Left kidney (tissue), 8 donors: ENCODE results near the gene ZNF775. TPM values are rescaled to one million over a fixed set of nuclear protein-coding genes. Genes with fewer than 3 reads are reported as not detected.
A peak's percentile ranks its signal among the peaks of the same experiment; 100 is the strongest.

ENCODE experiments used
- DNase-seq: peaks from one replicate; pipeline ENCODE4 v3.0.0-alpha.2; 2013
- long read RNA-seq, 8 donors: transcript quantifications; one replicate each; lab custom pipeline, GENCODE V29; 2026
- polyA plus RNA-seq: library from polyadenylated mRNA; unstranded; fragments of 120-200 nt; gene quantifications from one replicate; pipeline ENCODE4 v1.2.1, GENCODE V29; 2013; ENCODE audit not compliant: insufficient read length

ZNF775 gene
- 5.3 TPM for polyA plus RNA-seq
- long read RNA-seq, donor 1, transcript ZNF775-201 (3 exons, 2,257 nt) = major isoform, 10 of 10 reads
- long read RNA-seq, donor 1, partial matches to known transcripts = 0 of 10 reads
- long read RNA-seq, donor 1, other reads (novel, unspliced or antisense) = 0 of 10 reads
- long read RNA-seq, donor 2, partial matches to known transcripts = 0 of 2 reads
- long read RNA-seq, donor 2, other reads (novel, unspliced or antisense) = 0 of 2 reads
- long read RNA-seq, donor 3, transcript ZNF775-201 (3 exons, 2,257 nt) = major isoform, 5 of 5 reads
- long read RNA-seq, donor 3, partial matches to known transcripts = 0 of 5 reads
- long read RNA-seq, donor 3, other reads (novel, unspliced or antisense) = 0 of 5 reads
- long read RNA-seq, donor 4 = 0 reads
- long read RNA-seq, donor 5, transcript ZNF775-201 (3 exons, 2,257 nt) = major isoform, 9 of 9 reads
- long read RNA-seq, donor 5, partial matches to known transcripts = 0 of 9 reads
- long read RNA-seq, donor 5, other reads (novel, unspliced or antisense) = 0 of 9 reads
- long read RNA-seq, donor 6, partial matches to known transcripts = 0 of 2 reads
- long read RNA-seq, donor 6, other reads (novel, unspliced or antisense) = 0 of 2 reads
- long read RNA-seq, donor 7, transcript ZNF775-201 (3 exons, 2,257 nt) = major isoform, 11 of 11 reads
- long read RNA-seq, donor 7, partial matches to known transcripts = 0 of 11 reads
- long read RNA-seq, donor 7, other reads (novel, unspliced or antisense) = 0 of 11 reads
- long read RNA-seq, donor 8, partial matches to known transcripts = 0 of 1 reads
- long read RNA-seq, donor 8, other reads (novel, unspliced or antisense) = 0 of 1 reads

DNA sequence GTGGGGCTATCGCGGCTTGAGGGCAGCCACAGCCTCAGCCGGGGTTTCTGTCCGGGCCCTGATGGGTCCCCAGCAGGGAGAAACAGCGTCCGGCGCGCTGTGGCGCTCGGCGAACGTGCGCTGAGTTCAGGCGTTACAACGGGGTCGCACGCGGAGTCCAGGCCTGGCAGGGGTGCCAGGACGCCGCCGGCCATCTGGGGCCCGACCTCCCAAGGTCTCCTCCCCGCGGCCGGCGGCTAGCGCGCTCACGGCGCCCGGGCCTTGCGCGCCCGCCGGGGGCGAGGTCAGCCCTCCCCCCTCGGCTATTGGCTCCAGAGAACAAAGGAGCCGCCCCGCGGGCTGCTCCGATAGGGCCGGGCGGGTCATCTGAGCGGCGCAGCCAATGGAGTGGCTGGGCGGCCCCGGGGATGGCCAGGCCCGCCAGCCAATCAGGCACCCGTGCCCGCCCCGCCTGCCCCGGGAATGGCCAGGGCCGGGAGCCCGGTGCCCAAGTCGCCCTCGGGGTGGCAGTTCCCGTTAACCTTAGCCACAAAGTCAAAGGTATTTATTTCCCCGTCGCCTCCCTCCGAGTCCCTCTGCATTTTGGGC is at the start of gene ZNF775:
TSS of gene ZNF775 (plus strand) at position 478 of the 588 bp plus-strand sequence. CDS start 9,141 bp downstream, outside the sequence.
- DNase-seq = peak; percentile 93

- DNase-seq = no peak
Observed at GRCh38 chr7:150329331-150330120, 49.6 kb upstream of the ZNF775 start.

GRCh38 chr7:150330211-150330885 is 48.8 kb upstream of the ZNF775 start:
- DNase-seq = no peak

DNA sequence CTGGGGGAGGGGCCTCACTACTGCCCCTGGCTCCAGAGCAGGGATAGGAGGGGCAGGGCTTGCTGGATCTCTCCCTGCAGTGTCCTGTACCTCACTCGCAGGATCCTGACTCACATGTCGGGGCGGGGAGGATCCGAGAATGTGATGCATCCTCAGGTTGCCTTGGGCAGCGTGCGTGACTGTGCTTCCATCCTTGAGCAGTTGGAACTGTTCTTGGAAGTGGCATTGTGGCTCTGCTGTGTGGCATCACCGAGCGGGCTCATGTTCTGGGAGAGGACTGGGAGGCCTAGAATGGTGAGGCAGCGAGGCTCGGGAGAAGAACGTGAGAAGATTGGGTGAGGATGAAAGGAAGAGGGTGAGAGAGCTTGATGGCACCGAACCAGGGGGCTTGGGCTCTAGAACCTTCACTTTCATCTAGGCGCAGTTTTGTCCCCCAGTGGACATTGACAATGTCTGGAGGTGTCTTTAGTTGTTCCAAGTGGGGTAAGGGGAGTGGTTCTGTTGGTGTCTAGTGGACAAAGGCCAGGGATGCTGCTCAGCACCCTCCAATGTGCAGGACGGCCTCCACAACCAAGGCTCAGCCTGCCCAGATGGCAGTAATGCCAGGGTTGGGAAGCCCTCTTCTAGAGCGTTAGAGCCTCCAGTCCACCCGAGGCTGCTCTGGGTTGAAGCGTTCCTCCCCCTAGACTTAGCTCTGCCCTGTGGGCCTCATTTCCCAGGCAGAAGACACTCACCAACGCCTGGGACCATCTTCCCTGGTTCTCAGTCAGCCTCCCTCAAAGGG is 46.1 kb upstream of the ZNF775 start:
- no peak for DNase-seq

GRCh38 chr7:150333659-150334058 is 45.5 kb upstream of the ZNF775 start:
- no peak for DNase-seq

DNA sequence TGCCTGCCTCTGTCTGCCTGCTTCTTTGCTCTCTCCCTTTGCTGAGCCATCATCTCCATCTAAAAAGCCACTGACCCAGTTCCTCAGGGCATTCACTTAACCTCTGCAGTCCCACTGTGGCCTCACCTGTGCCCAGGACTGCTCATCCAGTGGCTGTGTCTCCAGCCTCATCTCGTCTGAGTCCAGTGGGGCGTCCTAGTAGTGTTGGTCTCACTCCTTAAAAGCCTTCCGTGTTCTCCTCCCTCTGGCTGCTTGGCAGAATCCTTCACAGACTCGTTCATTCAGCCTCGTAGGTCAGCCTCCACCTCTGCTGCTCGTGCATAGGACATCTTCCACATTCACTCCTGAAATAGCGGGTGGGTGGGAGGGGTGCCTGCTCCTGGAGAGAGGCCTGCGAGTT is 45.0 kb upstream of the ZNF775 start:
- DNase-seq = no peak

DNA sequence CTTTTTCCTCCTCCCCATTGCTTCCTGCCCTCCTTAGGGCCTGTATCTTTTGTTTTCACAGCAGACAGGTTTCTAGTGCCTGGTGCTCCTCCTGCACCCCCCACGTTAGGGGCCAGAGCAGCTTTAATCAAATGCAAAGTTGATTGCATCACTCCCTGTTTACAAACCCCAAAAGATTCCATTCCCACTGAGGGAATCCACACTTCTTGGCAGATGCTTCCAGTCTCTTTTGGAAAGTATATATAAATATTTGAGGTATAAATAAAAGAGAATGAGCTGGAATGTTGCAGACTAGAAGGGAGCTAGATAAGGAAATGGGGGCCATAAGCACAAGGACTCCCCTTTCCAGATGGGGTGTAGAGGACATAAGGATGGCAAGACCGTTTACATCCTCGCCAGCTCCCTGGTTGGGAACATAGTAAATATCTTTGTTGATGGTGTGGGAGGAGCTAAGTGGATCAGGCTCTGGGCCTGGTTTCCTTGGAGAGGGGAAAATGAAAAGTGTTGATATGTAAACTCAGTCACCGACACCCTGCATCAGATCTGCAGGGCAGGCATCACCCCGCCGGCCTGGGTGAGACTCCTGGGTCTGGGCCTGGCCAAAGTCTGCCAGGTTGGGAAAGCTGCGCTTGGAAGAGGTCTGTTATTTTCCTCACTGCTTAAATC is 43.9 kb upstream of the ZNF775 start:
- DNase-seq = no peak

- DNase-seq = no peak
Observed at GRCh38 chr7:150335774-150336112, 43.4 kb upstream of the ZNF775 start.

DNA sequence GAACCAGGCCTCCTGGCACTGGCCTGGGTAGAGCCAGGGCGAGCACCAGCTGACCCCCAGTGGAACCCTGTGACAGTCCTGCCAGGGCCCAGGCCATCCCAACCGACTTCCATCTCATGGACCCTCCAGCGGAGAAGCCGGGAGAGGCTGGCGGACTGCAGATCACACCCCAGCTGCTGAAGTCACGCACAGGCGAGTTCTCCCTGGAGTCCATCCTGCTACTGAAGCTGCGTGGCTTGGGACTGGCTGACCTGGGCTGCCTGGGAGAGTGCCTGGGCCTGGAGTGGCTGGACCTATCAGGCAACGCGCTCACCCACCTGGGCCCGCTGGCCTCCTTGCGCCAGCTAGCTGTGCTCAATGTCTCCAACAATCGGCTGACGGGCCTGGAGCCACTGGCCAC is 42.4 kb upstream of the ZNF775 start:
- DNase-seq = no peak

GRCh38 chr7:150337179-150337578 is 42.0 kb upstream of the ZNF775 start:
- no peak for DNase-seq

DNA sequence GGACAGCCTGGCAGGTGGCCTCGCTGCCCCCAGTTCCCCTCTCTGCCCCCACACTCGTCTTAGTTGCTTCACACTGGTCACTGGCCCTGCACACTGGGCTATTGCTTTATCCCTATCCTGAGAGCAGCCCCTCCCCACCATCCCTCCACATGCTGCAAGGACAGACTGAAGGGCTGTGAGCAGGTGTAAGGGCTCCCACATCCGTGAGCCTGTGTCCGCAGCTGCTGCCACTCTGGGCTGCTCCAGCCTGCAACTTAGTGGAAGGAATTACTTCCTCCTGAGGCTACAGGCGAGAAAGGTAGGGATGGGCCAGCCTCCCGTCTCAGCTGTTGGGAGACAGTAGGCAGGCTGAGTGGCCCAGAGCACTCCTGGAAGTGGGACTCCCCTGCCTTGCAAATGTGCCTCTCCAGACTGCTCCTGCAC is 41.5 kb upstream of the ZNF775 start:
- no peak for DNase-seq

- no peak for DNase-seq
Observed at GRCh38 chr7:150338166-150338829, 40.8 kb upstream of the ZNF775 start.

GRCh38 chr7:150339409-150339809 is 39.7 kb upstream of the ZNF775 start:
- DNase-seq = no peak

DNA sequence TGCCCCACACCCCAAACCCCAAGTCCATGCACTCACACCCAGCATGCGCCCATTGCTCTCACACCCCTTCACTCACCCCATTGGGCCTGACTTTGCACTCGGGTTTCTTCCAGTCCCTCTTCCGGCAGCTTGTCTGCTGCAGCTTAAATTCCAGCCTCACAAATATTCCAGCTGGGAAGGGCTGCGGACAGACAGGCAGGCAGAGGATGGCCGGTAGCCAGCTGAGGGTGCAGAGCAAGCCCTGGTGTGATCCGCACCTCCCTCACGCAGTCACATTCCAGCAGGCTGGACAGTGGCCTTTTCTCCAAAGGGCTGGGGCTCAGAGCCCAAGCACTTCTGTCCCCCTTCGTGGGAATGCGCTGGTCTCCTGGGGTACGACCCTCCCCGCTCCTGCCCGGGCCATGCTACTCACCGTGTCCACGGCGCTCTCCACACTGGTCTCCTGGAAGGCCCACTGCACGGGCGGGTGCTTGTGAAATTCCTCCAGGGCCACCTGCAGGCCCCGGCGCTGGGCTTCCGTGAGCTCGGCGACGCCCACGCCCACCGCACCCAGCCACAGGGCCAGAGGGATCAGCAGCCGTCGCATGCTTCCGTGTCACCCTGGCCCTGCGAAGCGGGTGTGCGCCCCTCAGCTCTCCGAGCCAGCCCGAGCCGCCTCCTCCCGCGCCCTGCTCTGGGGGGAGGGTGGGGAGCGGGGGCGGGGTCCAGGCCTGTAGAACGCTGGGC is 38.9 kb upstream of the ZNF775 start:
- DNase-seq = no peak

DNA sequence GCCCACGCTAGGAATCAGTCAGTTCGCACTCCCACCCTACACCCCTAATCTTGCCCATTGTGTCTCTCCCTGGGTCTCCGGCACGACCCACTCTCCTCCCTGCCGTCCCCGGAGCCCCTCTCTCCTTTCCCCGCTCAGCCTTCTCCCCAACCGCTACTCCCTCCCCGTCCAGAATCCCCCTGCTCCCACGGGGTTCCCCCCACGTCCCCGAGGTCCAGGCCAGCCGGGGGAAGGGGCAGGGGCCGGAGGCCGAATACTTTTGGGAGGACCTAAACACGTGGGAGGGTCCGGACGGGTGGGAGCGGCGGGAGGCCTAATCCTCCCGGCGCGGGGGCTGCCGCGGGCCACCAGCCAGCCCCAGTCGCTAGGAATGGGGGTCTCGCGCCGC is 38.3 kb upstream of the ZNF775 start:
- DNase-seq = no peak

- DNase-seq = no peak
Observed at GRCh38 chr7:150341263-150342120, 37.6 kb upstream of the ZNF775 start, which contains the start of gene RARRES2. Gene RARRES2 (minus strand): TSS chr7:150341629. CDS start chr7:150340609, 1,020 bp downstream.

- no peak for DNase-seq
Observed at GRCh38 chr7:150342121-150342408, 37.1 kb upstream of the ZNF775 start.

GRCh38 chr7:150343225-150343624 is 35.9 kb upstream of the ZNF775 start:
- no peak for DNase-seq
